ENCODE measurements around the gene SESN3. TPM values are rescaled to one million over a fixed set of nuclear protein-coding genes. Genes with fewer than 3 reads are reported as not detected.

Gene SESN3
- total RNA-seq, 2 experiments from 2014 or later: 19.4 to 19.5 TPM

- H3K27me3 Mint-ChIP-seq: no peaks in the 10 kb centered on the region
- intact Hi-C loops (cut with micrococcal nuclease): no loop called here
- ChIA-PET POLR2A (no interaction called here), CTCF (interaction anchor here (0.7 to 10.9 kb wide), 3 partner anchors 9 to 542 kb away, joined by 3 to 53 read pairs (median 3); no protein-coding TSS in a partner anchor)
- peaks cover 2% of the 10 kb centered on the region for H3K9me3 Mint-ChIP-seq
- H3K4me3 Mint-ChIP-seq: no peak overlapping the region
- DNase-seq (no peak), ATAC-seq (no peak)
- peaks cover 22% of the 10 kb centered on the region for H3K4me1 Mint-ChIP-seq (ENCODE audit: low read depth)
- peaks cover 10% of the 10 kb centered on the region for H3K36me3 Mint-ChIP-seq (ENCODE audit: low read depth)
- TF ChIP-seq CTCF (IDR thresholded peaks at IDR 0.05): no peak
- H3K27ac Mint-ChIP-seq: peak overlapping the region; percentile 32
Measured at GRCh38 chr11:95163106-95163505, 67.9 kb downstream of the SESN3 start.

- ChIA-PET POLR2A (no interaction called here), CTCF (interaction anchor here (0.9 to 10.9 kb wide), 3 partner anchors 7 to 544 kb away, joined by 3 to 53 read pairs (median 3); no protein-coding TSS in a partner anchor)
- no peak overlapping the region for H3K4me3 Mint-ChIP-seq
- no peak for TF ChIP-seq CTCF (IDR thresholded peaks at IDR 0.05)
- DNase-seq (no peak), ATAC-seq (no peak)
- intact Hi-C loops (cut with micrococcal nuclease): no loop called here
- peaks cover 32% of the 10 kb centered on the region for H3K4me1 Mint-ChIP-seq (ENCODE audit: low read depth)
- peaks cover 4% of the 10 kb centered on the region for H3K9me3 Mint-ChIP-seq
- no peaks in the 10 kb centered on the region for H3K27me3 Mint-ChIP-seq
- H3K36me3 Mint-ChIP-seq (ENCODE audit: low read depth): peaks cover 11% of the 10 kb centered on the region
- no peak overlapping the region for H3K27ac Mint-ChIP-seq
Measured at GRCh38 chr11:95161248-95161647, 69.8 kb downstream of the SESN3 start.

- H3K9me3 Mint-ChIP-seq: peaks cover 4% of the 10 kb centered on the region
- ATAC-seq (peak; percentile 53), DNase-seq (peak; percentile 29)
- no peaks in the 10 kb centered on the region for H3K27me3 Mint-ChIP-seq
- H3K36me3 Mint-ChIP-seq (ENCODE audit: low read depth): peaks cover 9% of the 10 kb centered on the region
- CTCF ChIA-PET: interaction anchor here (0.7 to 13.8 kb wide), 8 partner anchors 45 to 607 kb away, joined by 3 to 294 read pairs (median 4); partner anchors contain the start of gene SRSF8
- POLR2A ChIA-PET: no interaction called here
- peak overlapping the region; percentile 70 for H3K27ac Mint-ChIP-seq
- TF ChIP-seq CTCF (IDR thresholded peaks at IDR 0.05): no peak
- peaks cover 29% of the 10 kb centered on the region for H3K4me1 Mint-ChIP-seq (ENCODE audit: low read depth)
- intact Hi-C loops (cut with micrococcal nuclease): no loop called here
- no peak overlapping the region for H3K4me3 Mint-ChIP-seq
Measured at GRCh38 chr11:95157824-95158223, 73.2 kb downstream of the SESN3 start.

GRCh38 chr11:95156916-95157541, 74.0 kb downstream of the SESN3 start:
- no peak for ATAC-seq

More at GRCh38 chr11:95156916-95157541, 74.0 kb downstream of the SESN3 start:
- H3K36me3 Mint-ChIP-seq (ENCODE audit: low read depth): peaks cover 8% of the 10 kb centered on the region
- no peak overlapping the region for H3K4me3 Mint-ChIP-seq
- peaks cover 29% of the 10 kb centered on the region for H3K4me1 Mint-ChIP-seq (ENCODE audit: low read depth)
- intact Hi-C loops (cut with micrococcal nuclease): no loop called here
- POLR2A ChIA-PET: interaction anchor here (0.6 kb wide), 1 partner anchor 1108 kb away, joined by 3 read pairs; no protein-coding TSS in a partner anchor
- DNase-seq: no peak
- no peak overlapping the region for H3K27ac Mint-ChIP-seq
- no peak for TF ChIP-seq CTCF (IDR thresholded peaks at IDR 0.05)
- CTCF ChIA-PET: interaction anchor here (0.6 to 13.8 kb wide), 12 partner anchors 9 to 607 kb away, joined by 3 to 294 read pairs (median 4); partner anchors contain the start of gene SRSF8
- no peaks in the 10 kb centered on the region for H3K27me3 Mint-ChIP-seq
- H3K9me3 Mint-ChIP-seq: peaks cover 4% of the 10 kb centered on the region
